Subcutaneous preadipocyte (primary cell): ENCODE measurements around the gene PGLYRP1. TPM values are rescaled to one million over a fixed set of nuclear protein-coding genes. Genes with fewer than 3 reads are reported as not detected.
A peak's percentile ranks its signal among the peaks of the same experiment; 100 is the strongest.

Experiments used
- small RNA-seq: library from RNA; depleted of rRNA; stranded (forward); fragments of <200 nt; gene quantifications from one replicate; pipeline ENCODE3, GENCODE V24; 2012
- total RNA-seq: library from RNA; depleted of rRNA; stranded (reverse); fragments of >200 nt; gene quantifications from 2 replicates; pipeline ENCODE4 v1.2.3, GENCODE V29; 2012

Gene PGLYRP1
- total RNA-seq = not detected in 2 replicates

GRCh38 chr19:46022431-46023310 lies at the start of gene PGLYRP1:
PGLYRP1 (minus strand) TSS chr19:46023053; CDS start chr19:46023021, 32 bp downstream.

DNA sequence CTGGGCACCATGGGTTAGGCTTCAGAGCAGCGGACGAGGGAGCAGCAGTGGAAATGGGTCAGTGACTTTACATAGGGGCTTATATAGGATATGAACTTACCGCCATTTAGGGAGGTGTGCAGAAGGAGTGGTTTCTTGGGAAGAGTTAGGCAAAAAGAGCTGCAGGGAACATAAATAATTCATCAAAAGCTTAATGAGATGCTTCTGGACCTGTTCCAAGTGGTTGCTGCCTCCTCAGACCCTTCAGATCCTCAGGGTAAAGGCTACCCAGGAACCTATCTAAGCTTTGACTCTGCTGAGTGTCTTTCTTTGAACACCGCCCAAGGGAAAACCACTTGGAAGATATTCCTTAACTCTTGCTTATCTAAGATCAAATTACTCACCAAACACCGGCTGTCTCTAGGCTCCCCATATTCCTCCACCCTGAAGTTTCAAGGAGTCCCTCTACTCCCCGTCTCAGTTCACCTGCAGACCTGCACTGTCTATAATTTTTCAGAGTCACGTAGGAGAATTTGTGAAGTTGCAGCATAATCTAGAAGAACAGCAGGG lies 18.2 kb upstream of the PGLYRP1 start, which contains the start of gene IGFL4:
Gene IGFL4, minus strand, starts transcription at position 51 of the 549 bp plus-strand sequence. Its CDS starts 40 bp downstream, at position 11.

DNA sequence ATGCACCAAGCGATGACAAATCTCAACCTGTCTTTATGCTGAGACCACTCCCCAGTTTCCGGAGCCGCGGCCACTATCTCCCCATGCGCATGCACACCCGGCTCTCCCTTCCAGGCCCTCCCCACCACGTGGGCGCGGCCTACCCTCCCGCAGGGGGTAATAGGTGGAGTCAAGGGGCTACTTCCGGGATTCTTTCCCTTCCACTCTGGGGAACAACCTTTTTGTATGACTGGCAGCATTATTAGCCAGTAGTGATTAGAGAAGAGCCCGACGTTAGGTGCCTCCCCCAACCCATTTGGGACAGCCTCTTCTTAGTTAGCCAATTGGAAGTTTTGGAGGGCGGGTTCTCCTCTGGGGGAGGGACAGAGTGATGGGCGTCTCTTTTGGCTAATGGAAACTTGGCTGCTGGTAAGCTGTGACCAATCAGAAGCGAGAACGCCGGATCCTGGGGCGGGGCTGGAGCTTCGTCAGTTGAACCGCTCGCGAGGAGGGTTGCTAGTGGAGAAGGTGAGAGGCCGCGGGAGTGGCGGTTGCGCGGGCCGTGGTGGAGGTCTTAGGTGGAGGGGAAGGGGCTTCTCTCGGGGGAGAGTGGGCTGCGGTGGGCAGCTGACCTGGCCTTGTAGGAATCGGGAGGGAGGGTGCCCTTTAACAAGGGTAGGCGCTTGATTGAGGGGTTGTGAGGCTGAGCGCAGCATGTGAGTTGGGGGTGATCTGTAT lies 27.7 kb downstream of the PGLYRP1 start, which contains the start of gene CCDC61:
Gene CCDC61, plus strand, starts transcription at position 470 of the 717 bp plus-strand sequence. CDS start 7,552 bp downstream, outside the sequence.

DNA sequence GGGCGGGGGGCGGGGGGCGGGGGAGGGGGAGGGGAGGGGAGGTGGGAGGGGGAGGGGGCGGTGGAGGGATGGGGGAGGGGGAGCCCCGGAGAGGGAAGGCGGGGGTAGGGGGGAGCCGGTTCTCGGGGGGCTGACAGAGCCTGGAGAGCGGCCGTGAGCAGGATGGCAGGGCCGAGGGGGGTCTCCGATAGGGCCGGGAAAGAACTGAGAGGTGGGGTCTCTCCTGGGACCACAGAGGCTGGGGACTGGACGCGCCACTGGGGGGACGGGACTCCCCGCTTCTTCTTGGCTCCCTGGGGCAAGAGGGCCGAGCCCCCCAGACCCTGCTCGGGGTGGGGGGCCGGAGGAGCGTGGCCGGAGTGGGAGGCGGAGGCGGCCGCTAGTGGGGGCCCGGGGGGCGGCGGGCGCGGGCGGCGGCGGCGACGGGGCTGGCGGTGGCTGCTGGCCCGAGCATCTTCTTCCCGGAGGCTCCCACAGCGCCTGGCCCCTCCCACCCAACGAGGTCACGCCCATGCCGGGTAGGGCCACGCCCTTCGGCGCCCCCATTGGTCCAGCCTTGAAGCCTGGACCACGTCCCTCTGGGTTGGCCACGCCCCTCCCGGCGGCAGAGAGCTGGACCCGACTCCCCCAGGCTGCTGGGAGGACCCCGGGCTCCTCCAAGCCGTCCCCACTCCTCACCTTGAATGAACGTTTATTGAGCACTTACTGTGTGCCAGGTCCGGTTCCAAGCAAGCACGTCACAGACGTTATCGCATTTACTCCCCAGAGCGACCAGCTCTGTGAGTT lies 49.1 kb downstream of the PGLYRP1 start, which contains the start of gene NOVA2:
Gene NOVA2, minus strand, starts transcription at position 313 of the 786 bp plus-strand sequence. CDS start 514 bp downstream, outside the sequence.

Small RNA genes within 50 kb of the gene (small RNA-seq; reads per million reads assigned to genes)
- gene MIR769 = 1.7 reads per million, percentile 75 among the genes with 10 or more reads in this experiment

Other genes with a start within 250 kb of the PGLYRP1 start
- 13.7 and 22.4 TPM in 2 replicates for gene DMPK, start 240.6 kb downstream of the PGLYRP1 start, total RNA-seq
- gene DMWD, start 230.2 kb downstream of the PGLYRP1 start, total RNA-seq = 36.0 and 51.0 TPM in 2 replicates
- under 0.01 and 0.39 TPM in 2 replicates for gene RSPH6A, start 207.7 kb downstream of the PGLYRP1 start, total RNA-seq
- 41.2 and 55.5 TPM in 2 replicates for gene SYMPK, start 159.9 kb downstream of the PGLYRP1 start, total RNA-seq
- gene FOXA3, start 158.7 kb downstream of the PGLYRP1 start, total RNA-seq = not detected in 2 replicates
- gene IRF2BP1, start 136.9 kb downstream of the PGLYRP1 start, total RNA-seq = 18.0 and 21.7 TPM in 2 replicates
- 1.5 and 2.5 TPM in 2 replicates for gene MYPOP, start 120.4 kb downstream of the PGLYRP1 start, total RNA-seq
- gene NANOS2, start 108.3 kb downstream of the PGLYRP1 start, total RNA-seq = not detected in 2 replicates
- 0.39 TPM in 1 of 2 replicates, not detected in the other for gene NOVA2, start 49.2 kb downstream of the PGLYRP1 start, total RNA-seq
- gene CCDC61, start 27.6 kb downstream of the PGLYRP1 start, total RNA-seq = 7.4 and 7.7 TPM in 2 replicates
- gene IGFL4, start 17.9 kb upstream of the PGLYRP1 start, total RNA-seq = not detected in 2 replicates
- not detected in 2 replicates for gene IGFL3, start 101.6 kb upstream of the PGLYRP1 start, total RNA-seq
- gene IGFL2, start 125.2 kb upstream of the PGLYRP1 start, total RNA-seq = not detected in 2 replicates
- not detected in 2 replicates for gene IGFL1, start 206.7 kb upstream of the PGLYRP1 start, total RNA-seq